HG02642 (cell line): ENCODE measurements around the gene AAK1.

Experiments used
- ATAC-seq: cut with Tn5 transposase; IDR thresholded peaks from one replicate; pipeline ENCODE4 v1.9.1; 2021; ENCODE audit warnings: mild to moderate bottlenecking; ENCODE audit not compliant: unreplicated experiment, poor library complexity

Gene AAK1

DNA sequence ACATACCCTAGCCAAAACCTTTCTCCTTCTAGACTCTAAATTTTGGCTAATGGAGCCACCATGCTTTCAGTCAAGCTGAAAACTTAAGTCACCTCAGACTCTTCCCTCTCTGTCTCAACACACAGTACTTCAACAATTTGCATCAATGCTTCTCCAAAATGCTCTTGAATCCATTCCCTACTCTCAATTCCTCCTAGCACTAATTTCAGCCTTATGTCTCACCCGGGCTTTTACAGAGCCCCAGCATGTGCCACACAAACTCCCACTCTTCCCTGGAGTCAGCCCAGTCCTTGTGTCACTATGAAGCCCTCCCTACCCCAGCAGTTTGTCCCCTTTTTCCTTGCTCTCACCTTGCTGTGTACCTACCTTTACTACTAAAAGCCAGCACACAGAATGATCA, 38.7 kb downstream of the AAK1 start:
- ATAC-seq, result no peak

- no peak for ATAC-seq
Measured at GRCh38 chr2:69604026-69604678, 39.4 kb downstream of the AAK1 start.

DNA sequence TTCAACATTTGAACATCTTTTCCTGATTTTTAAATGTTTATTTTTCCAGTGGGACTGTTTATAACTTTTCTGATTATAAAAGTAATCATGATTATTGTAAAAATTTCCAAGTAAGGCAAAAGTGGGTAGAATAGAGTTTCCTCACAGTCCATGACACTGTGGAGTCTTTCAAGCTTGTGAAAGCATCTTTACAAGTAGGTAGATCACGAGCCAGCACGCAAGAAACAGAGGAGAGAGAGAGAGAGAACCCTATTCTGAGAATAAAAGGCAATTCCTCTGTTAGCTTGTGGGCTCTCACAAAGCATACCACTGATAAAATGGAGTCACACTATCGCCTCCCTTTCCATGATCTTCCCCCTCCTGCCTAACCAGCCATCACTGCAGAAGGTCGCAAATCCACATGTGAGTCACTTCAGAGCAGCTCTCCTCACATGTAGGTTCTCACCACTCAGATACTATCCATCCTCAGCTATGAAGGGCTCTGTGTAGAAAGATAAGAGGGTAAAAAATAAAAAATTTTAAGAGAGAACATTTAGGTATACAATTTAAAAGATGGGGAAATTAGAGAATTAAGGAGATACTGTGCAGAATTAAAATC, 40.3 kb downstream of the AAK1 start:
- ATAC-seq, result no peak

DNA sequence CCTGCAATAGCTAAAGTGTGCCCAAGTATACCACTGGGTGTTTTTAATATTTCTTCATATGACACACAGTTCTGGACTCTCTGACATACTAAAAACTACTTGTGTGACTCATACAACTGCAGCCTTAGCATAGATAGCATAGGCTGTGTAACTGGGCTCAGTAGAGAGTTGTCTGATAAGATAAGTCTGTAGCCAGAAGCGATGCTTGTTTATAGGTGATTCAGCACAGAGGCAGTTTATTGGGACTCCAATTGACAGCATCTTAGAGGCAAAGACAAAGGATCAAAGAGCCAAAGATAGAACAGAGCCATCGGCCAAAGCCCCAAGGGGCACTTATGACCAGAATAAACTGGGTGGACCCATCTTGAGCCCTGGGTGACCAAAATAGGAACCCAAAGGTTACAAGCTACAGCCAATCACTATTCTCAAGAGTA, 42.3 kb downstream of the AAK1 start:
- ATAC-seq, result no peak

DNA sequence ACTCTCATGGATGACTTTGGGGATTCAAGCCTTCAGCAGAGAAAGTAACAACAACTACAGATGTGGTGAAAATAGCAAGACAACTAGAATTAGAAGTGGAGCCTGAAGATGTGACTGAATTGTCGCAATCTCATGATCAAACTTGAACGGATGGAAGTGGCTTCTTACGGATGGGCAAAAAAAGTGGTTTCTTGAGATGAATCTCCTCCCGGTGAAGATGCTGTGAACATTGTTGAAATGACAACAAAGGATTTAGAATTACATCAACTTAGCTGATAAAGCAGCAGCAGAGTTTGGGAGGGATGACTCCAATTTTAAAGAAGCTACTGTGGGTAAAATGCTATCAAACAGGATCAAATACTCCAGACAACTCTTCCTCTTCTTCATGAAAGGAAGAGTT, 43.1 kb downstream of the AAK1 start:
- ATAC-seq, result no peak

- ATAC-seq, result no peak
Measured at GRCh38 chr2:69597843-69598610, 45.5 kb downstream of the AAK1 start.

- no peak for ATAC-seq
Measured at GRCh38 chr2:69597105-69597504, 46.4 kb downstream of the AAK1 start.

DNA sequence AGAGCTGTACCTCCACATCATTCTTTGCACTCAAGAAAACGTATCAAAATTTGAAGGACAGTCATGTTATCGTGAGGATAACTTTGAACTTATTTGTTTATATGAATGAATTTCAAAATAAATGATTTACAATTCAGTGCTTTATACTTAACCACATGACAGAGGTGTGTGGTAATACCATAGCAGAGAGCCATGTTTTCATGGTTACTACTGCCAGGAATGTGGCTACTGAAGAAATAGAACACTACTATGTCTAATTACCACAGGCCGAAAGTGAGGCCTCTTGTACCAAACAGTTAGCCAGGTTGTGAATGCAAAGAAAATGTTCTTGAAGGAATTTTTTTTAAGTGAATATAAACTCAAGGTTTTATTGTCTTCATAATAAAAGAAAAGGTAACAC, 49.2 kb downstream of the AAK1 start:
- no peak for ATAC-seq

DNA sequence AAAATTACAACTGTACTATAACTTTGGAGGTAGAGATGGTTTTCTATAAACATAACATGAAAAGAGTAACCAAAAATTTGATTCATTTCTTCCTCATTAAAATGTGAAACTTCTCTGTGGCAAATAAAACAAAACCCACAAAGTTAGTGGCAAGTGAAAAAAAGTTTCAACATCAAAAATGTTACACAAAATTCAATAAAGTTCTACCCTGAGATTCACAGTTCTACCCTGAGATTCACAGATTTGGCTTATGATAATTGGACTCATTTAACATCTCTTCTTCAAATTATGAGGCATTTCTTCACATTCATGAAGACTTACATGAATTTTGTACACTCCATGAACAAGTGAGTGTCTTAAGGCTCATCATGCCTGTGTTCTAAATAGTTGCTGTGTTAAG, 51.0 kb downstream of the AAK1 start:
- ATAC-seq, result no peak

GRCh38 chr2:69589973-69590652, 53.4 kb downstream of the AAK1 start:
- ATAC-seq, result no peak

GRCh38 chr2:69588945-69589344, 54.6 kb downstream of the AAK1 start:
- ATAC-seq, result no peak

DNA sequence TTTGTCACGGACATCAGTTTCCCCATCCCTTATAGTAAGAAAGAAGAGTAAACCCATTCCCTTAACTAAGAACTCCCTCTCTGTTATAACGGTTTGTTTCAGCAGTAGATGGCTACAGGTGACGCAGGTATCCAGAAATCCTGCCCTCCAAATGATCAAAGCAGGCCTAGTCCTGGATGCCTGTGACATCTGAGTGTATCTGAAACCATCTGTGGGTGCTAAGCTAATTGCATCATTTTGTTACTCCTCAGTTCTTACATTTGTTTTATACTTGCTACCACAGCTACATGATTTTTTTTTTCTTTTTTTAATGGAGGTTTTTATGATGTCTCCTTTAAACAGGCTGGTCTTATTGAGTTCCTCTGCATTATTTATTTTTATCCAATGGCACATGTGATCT, 55.1 kb downstream of the AAK1 start:
- no peak for ATAC-seq

DNA sequence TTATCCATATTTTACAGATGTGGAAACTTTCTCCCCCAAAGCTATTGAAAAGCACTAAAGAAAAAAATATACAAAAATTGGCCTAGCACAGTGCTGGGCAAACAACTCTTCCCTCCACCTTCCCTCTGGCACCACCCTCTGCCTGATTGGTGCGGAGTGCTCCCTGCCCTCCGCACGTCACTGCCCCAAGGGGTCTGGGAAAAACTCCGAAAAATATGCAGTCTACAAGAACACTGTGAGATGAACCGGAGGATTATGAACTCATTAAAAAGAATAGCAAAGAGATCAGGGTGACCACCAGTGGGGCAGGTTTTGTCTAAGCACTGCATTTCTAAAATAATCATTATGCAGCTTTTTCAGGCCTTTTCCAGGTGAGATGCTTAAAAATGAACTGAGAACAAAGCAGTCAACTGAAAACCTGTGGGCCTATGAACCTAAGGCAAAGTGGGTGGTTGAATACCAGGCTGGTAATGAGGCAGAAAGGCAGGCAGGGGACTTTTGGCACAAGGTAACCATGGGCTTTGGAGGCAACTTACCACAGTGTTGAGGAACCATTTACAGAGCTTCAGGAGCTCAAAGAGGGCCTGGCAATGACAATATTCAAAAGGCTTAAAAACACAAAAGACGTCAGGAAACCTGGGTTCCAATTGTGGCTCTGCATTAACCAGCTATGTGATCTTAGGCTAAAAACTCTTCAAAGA, 57.5 kb downstream of the AAK1 start:
- ATAC-seq, result no peak

- no peak for ATAC-seq
Measured at GRCh38 chr2:69584127-69584889, 59.2 kb downstream of the AAK1 start.

- no peak for ATAC-seq
Measured at GRCh38 chr2:69583321-69583833, 60.2 kb downstream of the AAK1 start.

- no peak for ATAC-seq
Measured at GRCh38 chr2:69582582-69583176, 60.9 kb downstream of the AAK1 start.

DNA sequence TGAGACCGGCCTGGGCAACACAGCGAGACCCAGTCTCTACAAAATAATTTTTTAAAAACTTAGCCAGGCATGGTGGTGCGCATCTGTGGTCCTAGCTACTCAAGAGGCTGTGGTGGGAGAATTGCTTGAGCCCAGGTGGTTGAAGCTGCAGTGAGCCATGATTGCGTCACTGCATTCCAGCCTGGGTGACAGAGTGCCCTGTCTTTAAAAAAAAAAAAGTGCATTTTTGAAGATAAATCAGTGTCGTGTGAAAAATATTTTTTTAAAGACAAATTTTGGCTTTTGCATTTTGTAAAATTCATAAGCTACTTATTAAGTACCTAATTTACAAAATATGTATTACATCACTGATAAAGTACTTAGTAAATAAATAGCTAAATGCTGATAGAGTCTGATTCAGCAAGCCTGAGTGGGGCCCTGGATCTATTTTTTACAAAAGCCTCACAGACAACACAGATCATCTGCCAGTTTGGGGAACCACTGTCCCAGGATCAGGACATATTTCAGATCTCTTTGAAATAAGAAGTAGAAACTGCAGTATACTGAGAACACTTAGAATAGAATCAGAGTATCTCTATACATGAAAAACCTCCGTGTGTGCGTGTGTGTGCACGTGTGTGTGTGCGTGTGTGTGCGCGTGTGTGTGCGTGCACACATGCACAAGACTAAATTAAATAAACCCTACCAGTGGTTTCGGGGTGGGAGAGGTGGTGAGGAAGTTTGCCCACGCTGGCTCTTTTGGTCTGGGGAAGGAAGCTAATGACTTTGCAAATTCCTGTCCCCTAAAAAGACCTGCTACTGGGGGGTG, 61.6 kb downstream of the AAK1 start:
- no peak for ATAC-seq

DNA sequence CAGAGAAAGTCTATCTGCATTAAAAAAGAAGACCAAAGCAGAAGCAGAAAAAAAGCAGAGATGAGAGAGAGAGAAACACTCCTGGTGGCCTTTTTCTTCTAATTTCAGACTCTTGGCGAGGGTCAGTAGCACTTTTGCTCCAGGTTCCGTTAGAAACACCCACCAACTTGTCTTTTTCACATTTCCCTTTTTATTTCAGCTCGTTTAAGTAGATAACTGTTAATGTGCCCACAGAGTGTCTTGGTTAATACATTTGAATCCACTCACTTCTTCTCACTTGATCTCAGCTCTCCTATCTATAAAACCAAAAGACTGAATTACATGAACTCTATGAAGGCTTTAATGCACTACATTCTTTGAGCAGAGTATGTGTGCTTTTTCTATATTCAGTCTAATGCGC, 63.1 kb downstream of the AAK1 start:
- no peak for ATAC-seq
